T-helper 2 cell treated with Interferon-gamma antibody and Interleukin-4, amounts not matched to agents 5 μg/mL and 100 μg/mL, for 36 hours (primary cell): ENCODE results near the gene EIF4G3.
A peak's percentile ranks its signal among the peaks of the same experiment; 100 is the strongest.

Experiments
- DNase-seq: peaks from one replicate; pipeline ENCODE4 v3.0.0; 2021; ENCODE audit warnings: low spot score
- H3K27ac Mint-ChIP-seq: one replicate; pipeline ENCODE4 v1.8.0; 2021; ENCODE audit warnings: mild to moderate bottlenecking, mixed read lengths
- H3K27me3 Mint-ChIP-seq: one replicate; pipeline ENCODE4 v1.8.0; 2021; ENCODE audit warnings: low read depth, mixed read lengths
- H3K36me3 Mint-ChIP-seq: one replicate; pipeline ENCODE4 v1.8.0; 2021; ENCODE audit warnings: low read depth, mixed read lengths
- H3K4me1 Mint-ChIP-seq: one replicate; pipeline ENCODE4 v1.8.0; 2021; ENCODE audit warnings: low read depth, mixed read lengths
- H3K4me3 Mint-ChIP-seq: one replicate; pipeline ENCODE4 v1.8.0; 2022; ENCODE audit warnings: mild to moderate bottlenecking, moderate library complexity, mixed read lengths
- H3K9me3 Mint-ChIP-seq: one replicate; pipeline ENCODE4 v1.8.0; 2021; ENCODE audit warnings: mixed read lengths

EIF4G3 gene

DNA sequence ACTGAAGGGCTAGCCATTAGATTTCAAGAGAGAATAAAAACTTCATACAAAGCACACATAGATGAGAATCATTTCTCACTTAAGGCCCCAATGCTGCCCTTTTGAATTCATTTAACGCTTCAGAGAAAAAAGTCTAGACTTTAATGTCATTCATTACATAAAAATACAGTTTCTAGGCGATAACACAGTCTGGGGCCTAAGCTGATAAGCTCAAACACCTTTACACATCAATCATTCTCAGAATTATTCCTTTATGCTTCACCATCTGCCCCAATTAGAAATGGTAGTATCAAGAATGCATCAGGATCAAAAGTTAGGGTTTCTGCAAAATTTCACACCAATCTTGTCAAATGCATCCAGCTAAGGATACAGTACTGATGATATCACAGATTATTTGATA is 289.5 kb downstream of the EIF4G3 start:
- Mint-ChIP-seq H3K36me3 (peaks cover 10% of the 10 kb centered on the region), H3K27me3 (no peaks in the 10 kb centered on the region), H3K27ac (no peak overlapping the region), H3K4me1 (no peaks in the 10 kb centered on the region), H3K4me3 (no peak overlapping the region), H3K9me3 (no peaks in the 10 kb centered on the region)
- no peak for DNase-seq

- Mint-ChIP-seq H3K9me3 (no peaks in the 10 kb centered on the region), H3K36me3 (peaks cover 5% of the 10 kb centered on the region), H3K27me3 (no peaks in the 10 kb centered on the region), H3K4me1 (no peaks in the 10 kb centered on the region), H3K4me3 (no peak overlapping the region), H3K27ac (no peak overlapping the region)
- DNase-seq: no peak
Observed at GRCh38 chr1:20885121-20885520, 291.6 kb downstream of the EIF4G3 start.

GRCh38 chr1:20884513-20884912 is 292.2 kb downstream of the EIF4G3 start:
- Mint-ChIP-seq H3K36me3 (peaks cover 7% of the 10 kb centered on the region), H3K27ac (no peak overlapping the region), H3K9me3 (no peaks in the 10 kb centered on the region)

DNA sequence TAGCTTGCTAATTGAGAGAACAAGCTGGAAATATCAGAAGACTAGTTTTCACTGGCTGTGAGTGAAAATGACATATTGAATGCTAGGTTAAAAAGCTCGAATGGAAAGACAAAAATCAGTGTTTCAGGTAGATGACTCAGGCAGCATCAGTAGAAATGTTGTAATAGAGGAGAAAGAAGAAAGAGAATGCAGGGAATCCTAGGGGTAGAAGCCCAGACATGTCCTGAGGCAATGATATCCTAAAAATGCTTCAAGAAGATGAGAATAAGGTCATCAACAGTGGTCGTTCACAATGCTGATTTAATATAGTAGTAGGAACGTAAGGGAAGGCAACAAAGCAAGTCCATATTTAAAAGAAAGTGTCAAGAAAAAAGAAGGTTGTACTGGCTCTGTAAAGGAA is 292.9 kb downstream of the EIF4G3 start:
- peaks cover 10% of the 10 kb centered on the region for H3K36me3 Mint-ChIP-seq
- H3K9me3 Mint-ChIP-seq: no peaks in the 10 kb centered on the region

More at GRCh38 chr1:20884513-20884912, 292.2 kb downstream of the EIF4G3 start:
- no peaks in the 10 kb centered on the region for H3K4me1 Mint-ChIP-seq
- no peaks in the 10 kb centered on the region for H3K27me3 Mint-ChIP-seq
- no peak for DNase-seq
- no peak overlapping the region for H3K4me3 Mint-ChIP-seq

DNA sequence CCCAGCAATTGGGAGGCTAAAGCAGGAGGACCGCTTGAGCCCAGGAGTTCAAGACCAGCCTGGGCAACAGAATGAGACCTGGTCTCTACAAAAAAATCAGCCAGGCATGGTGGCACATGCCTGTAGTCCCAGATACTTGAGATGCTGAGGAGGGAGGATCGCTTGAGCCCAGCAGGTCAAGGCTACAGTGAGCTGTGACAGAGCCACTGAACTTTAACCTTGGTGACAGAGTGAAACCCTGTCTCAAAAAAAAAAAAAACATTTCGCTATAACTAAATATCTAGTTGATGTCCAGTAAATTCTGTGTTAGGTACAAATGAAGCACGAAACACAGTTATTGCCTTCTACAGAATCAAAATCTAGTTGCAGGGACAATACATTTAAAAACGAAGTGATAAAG is 293.9 kb downstream of the EIF4G3 start:
- H3K4me3 Mint-ChIP-seq: no peak overlapping the region
- peaks cover 15% of the 10 kb centered on the region for H3K36me3 Mint-ChIP-seq
- H3K27me3 Mint-ChIP-seq: no peaks in the 10 kb centered on the region
- no peaks in the 10 kb centered on the region for H3K4me1 Mint-ChIP-seq
- no peak for DNase-seq
- no peaks in the 10 kb centered on the region for H3K9me3 Mint-ChIP-seq
- no peak overlapping the region for H3K27ac Mint-ChIP-seq

More for the DNA sequence above, 292.9 kb downstream of the EIF4G3 start:
- no peak for DNase-seq
- no peak overlapping the region for H3K4me3 Mint-ChIP-seq
- H3K27ac Mint-ChIP-seq: no peak overlapping the region
- H3K27me3 Mint-ChIP-seq: no peaks in the 10 kb centered on the region
- no peaks in the 10 kb centered on the region for H3K4me1 Mint-ChIP-seq

DNA sequence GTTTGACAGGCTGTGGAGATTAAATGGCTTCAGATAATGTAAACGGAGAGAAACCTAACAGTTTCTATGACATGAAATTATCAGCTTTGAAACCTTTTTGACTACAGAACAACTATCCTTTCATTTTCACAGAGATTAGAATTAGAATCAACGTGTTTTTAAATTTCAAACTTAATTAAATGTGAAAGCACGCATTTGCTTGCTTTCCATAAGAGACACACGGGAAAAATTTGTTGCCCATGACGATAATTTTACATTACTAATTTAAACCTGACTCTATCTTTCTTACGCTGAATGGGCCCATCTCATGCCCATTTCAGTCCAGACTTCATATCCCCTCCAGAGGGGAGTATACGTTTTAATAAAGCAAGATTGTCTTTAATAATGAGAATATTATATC is 297.9 kb downstream of the EIF4G3 start:
- H3K9me3 Mint-ChIP-seq: no peaks in the 10 kb centered on the region
- H3K27ac Mint-ChIP-seq: no peak overlapping the region
- H3K4me1 Mint-ChIP-seq: peaks cover 8% of the 10 kb centered on the region
- H3K36me3 Mint-ChIP-seq: peaks cover 29% of the 10 kb centered on the region
- H3K27me3 Mint-ChIP-seq: no peaks in the 10 kb centered on the region
- DNase-seq: no peak
- H3K4me3 Mint-ChIP-seq: no peak overlapping the region

DNA sequence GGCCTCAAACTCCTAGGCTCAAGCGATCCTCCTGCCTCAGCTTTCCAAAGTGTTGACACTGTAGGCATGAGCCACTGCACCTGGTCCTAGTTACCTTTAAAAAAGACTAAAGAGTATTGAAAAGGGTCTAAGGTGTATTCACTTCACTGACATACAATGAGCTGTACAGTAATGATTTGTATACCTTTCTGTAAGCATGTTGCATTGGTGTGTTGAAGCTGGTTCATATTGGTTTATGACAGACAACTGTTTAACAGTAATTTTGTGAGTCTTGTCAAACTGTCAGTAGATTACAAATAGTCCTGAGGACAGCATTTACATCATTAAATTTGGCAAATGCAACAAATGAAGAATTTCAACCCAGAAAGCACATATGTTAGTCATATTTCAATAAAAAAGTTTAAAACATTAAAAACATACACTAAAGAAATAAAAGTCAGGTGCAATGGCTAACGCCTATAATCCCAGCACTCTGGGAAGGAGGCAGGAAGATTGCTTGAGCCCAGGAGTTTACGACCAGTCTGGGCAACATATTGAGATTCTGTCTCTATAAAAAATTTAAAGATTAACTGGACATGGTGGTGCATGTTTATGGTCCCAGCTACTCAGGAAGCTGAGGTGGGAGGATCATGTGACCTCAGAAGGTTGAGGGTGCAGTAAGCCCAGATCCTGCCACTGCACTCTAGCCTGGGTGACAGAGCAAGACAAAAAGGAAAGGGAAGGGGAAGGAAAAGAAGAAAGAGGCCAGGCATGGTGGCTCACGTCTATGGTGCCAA is 301.3 kb downstream of the EIF4G3 start:
- no peak for DNase-seq
- Mint-ChIP-seq H3K36me3 (peaks cover 31% of the 10 kb centered on the region), H3K9me3 (no peaks in the 10 kb centered on the region), H3K27ac (peak overlapping the region; percentile 58), H3K27me3 (no peaks in the 10 kb centered on the region), H3K4me1 (peaks cover 12% of the 10 kb centered on the region), H3K4me3 (no peak overlapping the region)

DNA sequence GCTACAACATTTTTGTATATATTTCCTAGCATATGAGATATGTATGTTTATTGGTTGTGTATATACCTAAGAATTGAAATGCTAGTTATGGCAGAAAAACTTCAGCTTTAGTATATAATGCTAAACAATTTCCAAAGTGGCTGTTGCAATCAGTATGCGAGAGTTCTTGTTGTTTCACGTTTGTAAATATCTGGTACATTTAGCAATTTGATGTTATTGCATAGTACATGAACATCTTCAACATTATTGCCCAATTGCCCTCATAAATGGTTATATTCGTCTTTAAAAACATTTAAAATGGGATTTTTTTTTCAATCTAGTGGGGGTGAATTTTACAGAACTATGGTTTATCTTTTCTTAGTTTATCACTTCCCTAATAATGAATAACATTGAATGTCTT is 303.4 kb downstream of the EIF4G3 start:
- no peak overlapping the region for H3K4me3 Mint-ChIP-seq
- H3K36me3 Mint-ChIP-seq: peaks cover 22% of the 10 kb centered on the region

DNA sequence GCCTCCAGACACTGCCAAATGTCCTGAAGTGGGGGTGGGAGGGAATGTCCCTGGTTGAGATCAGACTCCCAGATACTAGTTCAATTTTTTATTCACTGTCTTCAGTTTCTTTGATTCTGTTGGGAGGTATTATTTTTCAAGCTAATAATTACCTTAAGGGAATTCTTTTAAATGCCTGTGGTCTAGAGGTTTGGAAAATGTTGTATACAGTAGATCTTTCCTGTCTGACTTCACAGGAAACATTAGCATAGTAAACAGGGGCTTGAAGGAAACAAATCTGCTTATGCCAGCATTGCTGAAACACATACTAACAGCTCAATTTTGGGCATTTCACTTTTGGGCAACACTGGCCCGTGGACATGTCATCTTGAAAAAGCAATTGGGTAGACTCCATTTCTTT is 305.3 kb downstream of the EIF4G3 start:
- Mint-ChIP-seq H3K4me3 (no peak overlapping the region), H3K9me3 (no peaks in the 10 kb centered on the region), H3K36me3 (peaks cover 20% of the 10 kb centered on the region), H3K27ac (no peak overlapping the region), H3K4me1 (peaks cover 12% of the 10 kb centered on the region), H3K27me3 (no peaks in the 10 kb centered on the region)
- DNase-seq: no peak

More for the DNA sequence above, 303.4 kb downstream of the EIF4G3 start:
- peaks cover 12% of the 10 kb centered on the region for H3K4me1 Mint-ChIP-seq
- no peaks in the 10 kb centered on the region for H3K9me3 Mint-ChIP-seq
- no peak overlapping the region for H3K27ac Mint-ChIP-seq
- H3K27me3 Mint-ChIP-seq: no peaks in the 10 kb centered on the region
- DNase-seq: no peak

DNA sequence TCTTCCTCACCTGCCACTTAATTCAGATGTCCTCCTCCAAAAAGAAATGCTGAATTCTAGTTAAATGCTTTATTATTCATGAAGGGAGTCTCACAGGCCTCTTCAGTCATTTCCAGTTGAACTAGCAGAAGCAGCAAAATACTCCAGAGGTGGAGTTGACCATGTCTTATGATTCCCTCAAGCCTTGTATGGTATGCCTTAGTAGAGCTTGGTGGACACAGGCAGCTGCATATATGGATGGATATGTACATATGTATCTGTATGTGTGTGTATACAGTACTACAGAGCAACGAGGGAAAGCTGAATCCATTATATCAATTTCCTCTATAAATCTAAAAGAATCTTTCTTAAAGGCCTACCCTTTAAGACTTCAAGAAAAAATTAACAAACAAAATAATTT is 306.0 kb downstream of the EIF4G3 start:
- H3K4me3 Mint-ChIP-seq: no peak overlapping the region
- no peak overlapping the region for H3K27ac Mint-ChIP-seq
- H3K9me3 Mint-ChIP-seq: no peaks in the 10 kb centered on the region
- H3K36me3 Mint-ChIP-seq: peaks cover 18% of the 10 kb centered on the region
- H3K27me3 Mint-ChIP-seq: no peaks in the 10 kb centered on the region
- DNase-seq: no peak
- H3K4me1 Mint-ChIP-seq: peaks cover 9% of the 10 kb centered on the region

- DNase-seq: no peak
- no peaks in the 10 kb centered on the region for H3K9me3 Mint-ChIP-seq
- H3K4me1 Mint-ChIP-seq: peaks cover 2% of the 10 kb centered on the region
- H3K4me3 Mint-ChIP-seq: no peak overlapping the region
- peaks cover 10% of the 10 kb centered on the region for H3K36me3 Mint-ChIP-seq
- H3K27me3 Mint-ChIP-seq: no peaks in the 10 kb centered on the region
- H3K27ac Mint-ChIP-seq: no peak overlapping the region
Observed at GRCh38 chr1:20868263-20868662, 308.4 kb downstream of the EIF4G3 start.

DNA sequence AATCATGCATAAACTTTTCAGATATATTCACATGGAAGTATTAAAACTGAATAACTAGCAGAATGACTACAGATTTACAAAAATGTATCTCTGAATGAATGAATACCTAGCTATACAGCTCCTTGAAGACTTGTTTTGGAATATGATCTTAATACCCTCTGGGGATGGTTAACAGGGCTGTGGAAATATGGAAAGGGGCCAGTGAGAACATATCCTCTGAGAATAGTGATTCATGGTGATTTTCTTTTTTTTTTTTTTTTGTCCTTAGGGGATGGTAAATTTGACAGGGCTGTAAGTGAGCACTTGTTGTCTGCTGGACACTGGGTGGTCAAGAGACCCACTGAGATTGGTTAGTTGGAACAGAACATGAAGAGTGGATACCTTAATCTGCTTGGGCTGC is 308.9 kb downstream of the EIF4G3 start:
- Mint-ChIP-seq H3K36me3 (peaks cover 10% of the 10 kb centered on the region), H3K9me3 (no peaks in the 10 kb centered on the region), H3K27ac (no peak overlapping the region), H3K27me3 (no peaks in the 10 kb centered on the region), H3K4me1 (no peaks in the 10 kb centered on the region), H3K4me3 (no peak overlapping the region)
- DNase-seq: no peak

- Mint-ChIP-seq H3K36me3 (peaks cover 10% of the 10 kb centered on the region), H3K9me3 (no peaks in the 10 kb centered on the region), H3K27me3 (no peaks in the 10 kb centered on the region), H3K4me3 (no peak overlapping the region), H3K4me1 (no peaks in the 10 kb centered on the region), H3K27ac (no peak overlapping the region)
- no peak for DNase-seq
Observed at GRCh38 chr1:20867062-20867461, 309.6 kb downstream of the EIF4G3 start.

DNA sequence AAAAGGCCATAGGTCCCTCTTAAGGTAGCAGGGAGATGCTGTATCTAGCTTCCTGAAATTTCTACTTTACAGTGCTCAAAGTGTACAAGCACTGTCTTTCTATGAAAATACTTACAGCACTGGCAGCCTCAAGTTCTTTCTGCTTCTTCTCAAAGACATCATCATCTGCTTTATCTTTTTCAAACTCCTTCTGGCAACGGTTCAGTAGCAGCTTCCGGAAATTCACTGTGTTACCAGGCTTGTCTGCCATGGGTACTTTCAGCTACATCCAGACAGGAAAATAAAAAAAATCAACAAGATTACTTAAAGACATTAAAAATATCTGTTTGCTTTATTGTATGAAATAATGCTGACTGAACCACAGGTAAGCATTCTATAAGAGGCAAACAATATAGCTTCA is 311.7 kb downstream of the EIF4G3 start:
- H3K36me3 Mint-ChIP-seq: peaks cover 19% of the 10 kb centered on the region
- peaks cover 5% of the 10 kb centered on the region for H3K4me1 Mint-ChIP-seq
- no peak overlapping the region for H3K27ac Mint-ChIP-seq
- no peaks in the 10 kb centered on the region for H3K27me3 Mint-ChIP-seq
- H3K9me3 Mint-ChIP-seq: no peaks in the 10 kb centered on the region
- no peak for DNase-seq
- H3K4me3 Mint-ChIP-seq: no peak overlapping the region

DNA sequence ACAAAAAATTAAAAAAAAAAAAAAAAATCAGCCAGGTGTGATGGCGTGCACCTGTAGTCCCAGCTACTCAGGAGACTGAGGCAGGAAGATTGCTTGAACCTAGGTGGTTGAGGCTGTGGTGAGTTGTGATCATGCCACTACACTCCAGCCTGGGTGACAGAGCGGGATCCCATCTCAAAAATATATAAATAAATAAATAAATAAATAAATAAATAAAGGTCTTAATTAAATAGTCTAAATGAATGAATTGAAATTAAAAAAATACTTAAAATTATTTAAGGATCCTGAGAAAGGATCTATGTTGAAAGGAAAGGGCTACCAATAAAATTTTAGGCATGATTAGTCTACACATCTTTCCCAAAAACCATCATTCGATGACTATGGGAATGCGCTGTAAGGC is 322.2 kb downstream of the EIF4G3 start:
- Mint-ChIP-seq H3K27me3 (no peaks in the 10 kb centered on the region), H3K9me3 (no peaks in the 10 kb centered on the region), H3K4me3 (no peak overlapping the region), H3K36me3 (peaks cover 35% of the 10 kb centered on the region), H3K27ac (no peak overlapping the region), H3K4me1 (peaks cover 1% of the 10 kb centered on the region)
- DNase-seq: no peak
